Embryonic facial prominence (tissue), 1 donor: Measurements from ENCODE around the gene SDSL.

ENCODE experiments used
- DNase-seq: peaks from one replicate; pipeline ENCODE4 v3.0.0-alpha.2; 2016; ENCODE audit errors: extremely low spot score

Gene SDSL

DNA sequence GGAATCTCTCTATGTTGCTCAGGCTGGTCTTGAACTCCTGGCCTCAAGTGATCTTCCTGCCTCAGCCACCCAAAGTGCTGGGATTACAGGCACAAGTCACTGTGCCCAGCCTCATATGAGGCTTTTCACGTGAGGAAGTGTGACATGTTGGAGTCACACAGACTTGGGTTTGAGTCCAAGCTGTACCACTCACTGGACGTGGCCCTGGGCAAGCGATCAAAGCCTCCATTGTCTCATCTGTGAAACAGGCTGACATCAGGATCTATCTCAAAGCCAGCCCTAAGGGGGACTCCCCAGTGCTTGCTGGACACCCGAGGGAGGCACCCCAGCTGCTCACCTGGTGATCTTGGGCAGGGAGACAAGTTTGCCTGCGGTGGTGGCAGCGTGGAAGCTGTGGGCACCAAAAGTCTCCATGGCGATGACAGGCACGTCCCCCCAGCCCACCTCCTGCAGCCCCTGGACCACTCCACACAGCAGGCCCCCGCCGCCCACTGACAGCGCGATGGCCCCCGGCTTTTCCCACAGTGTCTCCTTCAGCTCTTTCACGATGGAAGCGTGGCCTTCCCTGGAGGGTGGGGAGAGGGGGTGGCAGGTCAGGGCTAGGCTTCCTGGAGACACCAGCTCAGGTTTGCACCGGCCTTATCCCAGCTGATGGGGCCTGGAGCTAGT is 25.2 kb upstream of the SDSL start:
- DNase-seq: no peak

DNA sequence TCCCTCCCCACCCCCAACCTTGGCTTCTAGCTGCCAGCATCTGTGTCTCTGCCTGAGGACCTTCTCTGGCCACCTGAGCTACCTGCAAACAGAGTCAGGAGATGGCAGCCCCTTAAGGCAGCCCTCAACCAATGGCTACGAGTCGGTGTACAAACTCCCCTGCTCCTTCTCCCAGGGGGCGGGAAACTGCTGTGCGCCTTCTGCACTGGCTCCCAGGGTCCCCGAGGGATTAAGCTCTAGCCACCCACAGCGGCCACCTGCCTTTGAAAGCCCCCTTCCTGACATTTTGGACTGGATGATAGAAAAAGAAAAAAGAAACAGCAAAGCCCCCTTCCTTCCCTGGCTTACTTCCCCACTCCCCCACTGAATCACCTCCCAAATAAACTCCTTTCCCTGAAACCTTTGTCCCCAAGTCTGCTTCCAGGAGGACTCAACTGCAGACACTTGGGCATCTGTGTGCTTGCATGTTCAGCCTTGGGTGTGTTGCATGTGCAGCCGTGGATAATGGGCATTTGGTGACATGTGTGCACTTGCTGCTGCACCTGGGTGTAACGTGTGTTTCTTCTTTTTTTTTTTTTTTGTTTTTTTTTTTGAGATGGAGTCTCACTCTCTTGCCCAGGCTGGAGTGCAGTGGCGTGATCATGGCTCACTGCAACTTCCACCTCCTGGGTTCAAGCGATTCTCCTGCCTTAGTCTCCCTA is 24.5 kb upstream of the SDSL start:
- DNase-seq: no peak

DNA sequence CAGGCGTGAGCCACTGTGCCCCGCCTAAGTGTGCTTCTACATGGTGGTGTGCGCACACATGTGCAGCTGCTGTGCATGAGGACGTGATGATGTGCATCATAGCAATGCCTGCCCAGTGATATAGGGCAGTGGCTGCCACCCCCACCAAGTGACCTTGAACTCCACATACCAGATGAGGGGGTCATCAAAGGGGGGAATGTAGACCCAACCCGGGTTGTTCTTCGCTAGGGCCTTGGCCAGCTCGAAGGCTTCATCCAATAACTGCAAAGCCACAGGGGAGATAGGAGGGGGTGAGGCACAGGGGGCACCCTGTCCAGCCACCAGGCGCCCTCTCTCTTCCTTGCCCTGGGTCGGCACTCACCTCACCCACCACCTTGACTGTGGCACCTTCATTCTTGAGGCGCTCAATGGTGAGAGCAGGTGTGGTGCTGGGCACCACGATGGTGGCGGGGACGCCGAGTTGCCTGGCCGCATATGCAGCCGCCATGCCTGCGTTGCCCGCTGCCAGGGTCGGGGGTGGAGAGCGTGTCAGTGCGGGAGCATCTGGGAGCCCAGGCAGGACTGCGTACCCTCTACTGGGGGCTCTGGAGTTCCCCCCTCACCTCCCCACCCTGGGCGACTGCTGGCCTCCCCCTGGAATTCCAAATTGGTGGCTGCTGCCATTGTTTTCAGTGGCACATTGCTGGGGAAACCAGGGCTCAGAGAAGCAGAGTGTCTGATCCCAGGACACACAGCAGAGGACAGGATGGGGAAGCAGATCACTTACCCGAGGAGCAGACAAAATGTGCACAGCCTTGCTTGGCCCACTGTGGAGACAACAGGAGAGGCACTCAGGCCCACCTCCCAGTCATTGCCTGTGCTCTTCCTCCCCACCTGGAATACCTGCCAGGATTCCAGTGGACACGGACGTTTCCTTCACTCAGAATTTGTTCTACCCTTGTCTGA is 23.6 kb upstream of the SDSL start:
- DNase-seq: no peak

DNA sequence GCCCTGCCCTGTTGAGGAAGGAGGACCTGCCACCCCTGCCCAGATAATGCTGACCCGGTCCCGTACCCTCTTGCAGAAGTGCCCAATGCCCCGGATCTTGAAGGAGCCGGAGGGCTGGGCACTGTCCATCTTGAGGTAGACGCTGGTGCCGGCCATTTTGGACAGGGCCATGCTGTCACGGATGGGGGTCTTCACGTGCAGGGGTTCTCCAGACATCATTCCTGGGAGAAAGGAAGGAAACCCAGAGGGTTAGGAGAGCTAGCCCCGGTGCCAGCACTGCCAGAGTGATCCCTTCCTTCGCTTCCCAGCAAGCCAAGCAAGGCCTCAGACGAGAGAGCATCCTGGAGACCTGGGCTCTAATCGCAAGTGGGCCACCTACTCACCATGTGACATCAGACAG is 22.7 kb upstream of the SDSL start:
- no peak for DNase-seq

DNA sequence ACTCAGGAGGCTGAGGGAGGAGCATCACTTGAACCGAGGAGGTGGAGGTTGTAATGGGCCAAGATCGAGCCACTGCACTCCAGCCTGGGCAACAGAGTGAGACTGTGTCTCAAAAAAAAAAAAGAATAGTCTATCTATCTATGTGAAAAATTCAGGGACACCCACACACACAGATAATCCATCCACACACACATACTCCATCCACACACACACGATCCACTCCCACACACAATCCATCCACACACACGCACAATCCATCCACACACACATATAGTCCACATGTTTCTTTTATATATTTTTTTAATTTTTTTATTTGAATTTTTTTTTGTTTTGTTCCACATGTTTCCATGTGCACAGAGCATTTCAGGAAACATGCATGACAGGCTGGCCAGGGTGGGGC is 21.8 kb upstream of the SDSL start:
- DNase-seq: no peak

DNA sequence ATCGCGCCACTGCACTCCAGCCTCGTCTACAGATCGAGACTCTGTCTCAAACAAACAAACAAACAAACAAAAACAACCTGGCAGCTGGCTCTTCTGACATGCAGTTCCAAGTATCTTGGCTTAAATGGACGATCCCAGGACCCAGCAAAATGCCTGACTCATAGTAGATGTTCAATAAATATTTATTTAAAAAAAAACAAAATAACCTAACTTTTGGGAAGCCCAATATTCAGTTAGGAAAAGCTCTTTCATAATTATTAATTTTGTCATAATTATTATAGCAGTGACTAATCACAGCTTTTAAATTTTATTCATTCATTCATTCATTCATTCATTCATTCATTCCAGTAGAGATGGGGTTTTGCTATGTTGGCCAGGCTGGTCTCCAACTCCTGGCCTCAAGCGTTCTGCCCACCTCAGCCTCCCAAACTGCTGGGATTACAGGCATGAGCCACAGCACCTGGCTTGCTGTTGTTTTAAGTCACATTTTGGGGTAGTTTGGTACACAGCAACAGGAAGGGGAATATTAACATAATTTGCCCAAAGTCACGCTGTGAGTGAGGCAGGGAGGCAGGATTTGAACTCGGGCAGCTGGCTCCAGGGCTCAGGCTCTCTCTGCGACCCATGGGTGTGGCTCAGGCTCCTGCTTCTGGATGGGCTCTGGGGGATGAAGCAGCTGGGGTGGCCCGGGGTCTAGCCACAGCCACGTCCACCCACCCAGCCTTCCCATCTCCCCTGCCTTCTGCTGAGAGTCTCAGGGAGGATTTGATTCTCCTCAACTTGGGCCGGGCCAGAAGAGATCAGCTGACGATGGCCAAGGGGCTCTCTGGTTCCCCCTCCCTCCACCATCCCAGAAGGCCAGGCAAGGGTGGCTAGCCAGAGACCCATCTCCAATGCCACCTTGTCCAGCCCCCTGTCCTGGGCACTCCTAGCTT is 20.8 kb upstream of the SDSL start:
- DNase-seq: no peak

DNA sequence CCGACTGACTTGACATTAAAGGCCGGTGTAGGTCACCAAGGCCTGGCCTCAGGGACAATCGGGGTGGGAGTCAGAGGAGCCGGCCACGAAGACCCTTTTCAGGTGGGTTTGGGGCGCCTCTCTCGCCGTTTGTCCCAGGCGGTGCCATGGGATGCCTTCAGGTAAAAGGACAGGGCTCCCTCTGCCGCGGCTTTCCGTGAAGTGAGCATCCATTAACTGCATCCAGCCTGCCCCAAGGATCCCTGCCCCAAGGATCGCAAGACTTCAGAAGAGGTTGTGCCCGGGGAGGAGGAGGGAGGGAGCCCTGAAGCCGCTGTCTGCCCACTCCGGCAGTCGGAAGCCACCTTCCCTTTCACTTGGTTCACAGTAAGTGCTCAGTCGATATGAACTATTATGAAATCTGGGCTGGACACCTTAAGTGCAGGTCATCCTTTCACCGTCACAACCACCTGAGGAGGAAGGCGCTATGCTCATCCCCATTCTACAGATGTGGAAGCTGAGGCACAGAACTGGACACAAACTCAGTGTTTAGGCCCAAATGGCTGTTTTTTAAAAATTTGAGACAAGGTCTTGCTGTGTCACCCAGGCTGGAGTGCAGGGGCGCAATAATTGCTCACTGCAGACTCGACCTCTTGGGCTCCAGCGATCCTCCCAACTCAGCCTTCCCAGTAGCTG is 19.5 kb upstream of the SDSL start:
- DNase-seq: no peak

DNA sequence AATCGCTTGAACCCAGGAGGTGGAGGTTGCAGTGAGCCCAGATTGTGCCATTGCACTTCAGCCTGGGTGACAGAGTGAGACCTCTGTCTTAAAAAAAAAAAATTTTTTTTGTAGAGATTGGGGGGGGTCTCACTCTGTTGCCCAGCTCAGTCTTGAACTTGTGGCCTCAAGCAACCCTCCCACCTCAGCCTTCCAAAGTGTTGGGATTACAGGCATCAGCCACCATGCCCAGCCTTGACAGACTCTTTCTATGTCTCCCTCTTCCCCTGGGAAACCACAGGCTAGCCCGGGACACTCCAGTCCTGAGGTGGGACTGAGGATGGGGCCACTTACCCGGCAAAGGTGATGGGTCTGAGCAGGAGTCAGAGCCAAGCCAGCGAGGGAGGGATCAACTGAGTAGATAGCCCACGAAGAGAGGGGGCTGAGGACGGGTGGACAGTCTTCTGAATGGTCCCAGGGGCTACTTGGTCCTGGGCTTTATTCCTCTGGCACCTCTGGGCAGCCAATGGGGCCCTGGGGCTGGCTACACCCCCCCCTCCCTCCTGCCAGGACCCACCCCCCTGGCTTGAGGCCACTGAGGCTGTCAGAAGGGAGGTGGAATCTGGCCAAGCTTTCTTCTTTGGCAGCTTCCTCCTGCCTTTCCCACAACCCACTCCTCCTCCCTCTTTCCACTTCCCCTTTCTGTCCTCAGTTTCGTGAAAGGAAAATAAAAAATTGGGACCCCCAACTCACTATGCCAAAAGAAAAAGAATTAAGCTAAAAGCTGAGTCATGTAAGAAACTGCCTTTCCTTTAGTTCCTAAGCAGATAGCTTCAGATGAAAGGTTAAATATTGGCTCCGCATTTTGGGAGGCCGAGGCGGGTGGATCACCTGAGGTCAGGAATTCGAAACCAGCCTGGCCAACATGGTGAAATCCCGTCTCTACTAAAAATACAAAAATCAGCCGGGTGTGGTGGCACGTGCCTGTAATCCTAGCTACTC is 18.5 kb upstream of the SDSL start, which contains the start of gene SDS:
Gene SDS (minus strand): TSS at position 453 of the 981 bp plus-strand sequence. CDS start 4,179 bp downstream, outside the sequence.
- DNase-seq: peak; percentile 43

DNA sequence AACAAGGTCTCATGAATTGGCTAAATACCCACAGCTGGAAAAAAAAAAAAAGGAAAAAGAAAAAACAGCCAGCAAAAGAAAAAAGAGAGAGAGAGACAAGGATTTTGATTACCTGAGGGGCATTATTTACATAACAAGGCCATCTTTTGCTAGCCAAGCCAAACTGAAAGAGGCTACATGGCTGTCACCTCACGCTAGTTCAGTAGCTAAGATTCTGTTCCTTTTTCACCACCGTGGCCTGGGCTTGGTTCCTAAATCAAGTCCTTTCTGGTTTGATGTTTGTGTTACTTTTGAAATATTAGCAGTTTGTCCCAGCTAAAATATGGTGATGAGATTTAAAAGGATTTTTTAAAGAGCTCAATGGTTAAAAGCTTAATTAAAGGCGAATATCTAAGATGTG is 16.5 kb upstream of the SDSL start:
- DNase-seq: no peak

DNA sequence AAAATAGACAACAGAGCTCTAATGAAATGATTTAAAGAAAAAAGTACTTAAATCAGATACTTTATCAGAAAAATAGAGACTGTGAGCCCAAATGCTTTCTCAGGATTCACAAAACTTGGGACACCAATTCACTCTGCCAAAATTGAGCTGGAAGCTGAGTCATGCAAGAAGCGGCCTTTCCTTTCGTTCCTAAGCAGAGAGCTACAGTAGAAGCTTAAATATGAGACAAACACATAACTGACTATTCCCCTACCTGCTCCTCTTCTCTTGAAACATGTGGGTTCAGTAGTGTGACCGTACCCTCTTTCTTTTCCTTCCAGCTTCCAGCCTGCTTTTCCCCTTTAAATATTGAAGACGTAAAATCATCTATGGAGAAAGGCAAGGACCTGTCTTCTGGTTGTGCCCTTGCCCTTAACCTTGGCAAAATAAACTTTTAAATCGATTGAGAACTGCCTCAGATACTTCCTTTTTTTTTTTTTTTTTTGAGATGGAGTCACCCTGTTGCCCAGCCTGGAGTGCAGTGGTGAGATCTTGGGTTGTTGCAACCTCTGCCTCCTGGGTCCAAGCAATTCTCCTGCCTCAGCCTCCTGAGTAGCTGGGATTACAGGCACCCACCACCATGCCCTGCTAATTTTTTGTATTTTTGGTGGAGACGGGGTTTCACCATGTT is 14.1 kb upstream of the SDSL start:
- no peak for DNase-seq

DNA sequence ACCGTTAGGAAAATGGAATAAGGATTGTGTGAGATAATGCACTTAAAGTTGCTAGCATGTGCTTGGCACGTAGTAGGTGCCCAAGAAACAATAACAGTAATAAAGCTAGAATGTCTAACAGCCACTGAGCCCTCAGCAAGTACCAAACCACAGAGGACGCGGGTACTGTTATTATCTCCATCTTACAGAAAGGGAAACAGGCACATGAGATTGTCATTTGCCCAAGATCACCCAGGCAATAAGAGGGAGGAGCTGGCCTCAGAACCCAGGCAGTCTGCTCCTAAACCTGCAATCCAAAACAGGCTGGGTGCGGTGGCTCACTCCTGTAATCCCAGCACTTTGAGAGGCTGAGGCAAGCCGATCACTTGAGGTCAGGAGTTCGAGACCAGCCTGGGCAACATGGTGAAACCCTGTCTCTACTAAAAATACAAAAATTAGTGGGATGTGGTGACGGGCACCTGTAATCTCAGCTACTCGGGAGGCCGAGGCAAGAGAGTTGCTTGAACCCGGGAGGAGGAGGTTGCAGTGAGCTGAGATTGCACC is 13.4 kb upstream of the SDSL start:
- DNase-seq: no peak

DNA sequence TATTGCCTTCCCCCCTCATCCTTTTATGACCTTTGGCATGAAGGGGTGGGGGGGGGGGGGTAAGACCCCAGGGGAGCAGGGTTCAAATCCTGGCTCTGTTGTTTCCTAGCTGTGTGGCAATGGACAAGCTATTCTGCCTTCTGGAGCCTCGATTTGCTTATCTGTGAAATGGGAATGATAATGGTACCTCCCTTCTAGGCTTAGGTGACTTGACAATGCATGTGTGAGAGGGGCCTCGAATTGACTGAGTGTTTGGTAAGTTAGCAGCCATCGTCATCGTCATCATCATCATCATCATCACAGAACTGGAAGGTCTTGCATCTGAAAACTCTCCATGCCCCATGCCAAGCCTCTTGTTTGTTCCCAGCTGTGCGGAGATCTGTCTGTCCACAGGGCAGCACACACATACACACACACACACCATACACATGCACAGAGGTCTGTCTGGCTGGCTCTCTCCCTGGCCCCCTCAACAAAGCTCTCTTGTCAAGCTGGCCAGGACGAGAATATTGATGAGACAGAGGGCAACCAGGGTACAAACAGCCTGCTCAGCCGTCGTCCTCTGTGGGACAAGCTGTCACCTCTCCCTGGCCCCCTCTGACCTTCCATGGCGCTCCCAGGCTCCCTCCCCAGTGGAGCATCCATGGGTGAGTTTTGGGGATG is 12.6 kb upstream of the SDSL start:
- no peak for DNase-seq

DNA sequence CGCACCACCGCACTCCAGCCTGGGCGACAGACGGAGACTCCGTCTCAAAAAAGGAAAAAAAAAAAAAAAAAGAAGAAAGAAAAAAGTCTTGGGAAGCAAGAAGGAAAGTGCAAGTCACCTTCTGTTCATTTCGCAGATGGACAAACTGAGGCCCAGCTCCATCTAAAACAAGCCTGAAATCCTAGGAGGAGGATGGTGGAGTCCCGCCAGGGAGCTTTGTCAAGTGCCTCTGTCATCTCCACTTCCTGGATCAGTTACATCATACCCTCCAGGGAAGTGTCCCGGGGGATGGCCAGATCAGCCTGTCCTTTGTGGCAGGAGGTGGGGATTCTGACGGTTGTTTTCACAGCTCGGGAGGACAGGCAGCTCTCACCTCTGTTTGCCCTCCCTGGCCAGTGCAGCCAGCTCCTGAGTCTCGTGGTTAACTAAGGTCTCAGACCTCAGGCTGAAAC is 8.7 kb upstream of the SDSL start:
- no peak for DNase-seq

DNA sequence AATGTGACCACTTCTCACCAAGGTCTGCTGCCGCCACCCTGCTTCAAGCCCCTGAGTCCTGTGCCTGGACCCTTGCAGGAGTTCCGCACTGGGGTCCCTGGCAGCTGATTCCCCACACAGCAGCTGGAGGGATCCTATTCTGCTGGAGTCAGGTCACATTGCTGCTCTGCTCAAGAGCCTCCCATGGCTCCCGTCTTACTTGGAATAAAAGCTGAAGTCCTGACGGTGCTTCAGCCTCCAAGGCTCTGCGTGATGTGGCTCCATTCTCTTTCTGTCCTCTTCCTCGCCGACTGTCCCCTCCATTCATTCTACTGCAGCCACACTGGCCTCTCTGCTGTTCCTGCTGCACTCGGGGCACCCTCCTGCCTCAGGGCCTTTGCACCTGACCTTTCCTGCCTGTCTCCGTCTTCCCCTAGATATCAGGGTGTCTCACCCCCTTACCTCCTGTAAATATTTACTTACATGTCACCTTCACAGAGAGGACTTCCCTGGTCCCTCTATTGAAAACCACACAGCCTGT is 7.6 kb upstream of the SDSL start:
- DNase-seq: no peak

DNA sequence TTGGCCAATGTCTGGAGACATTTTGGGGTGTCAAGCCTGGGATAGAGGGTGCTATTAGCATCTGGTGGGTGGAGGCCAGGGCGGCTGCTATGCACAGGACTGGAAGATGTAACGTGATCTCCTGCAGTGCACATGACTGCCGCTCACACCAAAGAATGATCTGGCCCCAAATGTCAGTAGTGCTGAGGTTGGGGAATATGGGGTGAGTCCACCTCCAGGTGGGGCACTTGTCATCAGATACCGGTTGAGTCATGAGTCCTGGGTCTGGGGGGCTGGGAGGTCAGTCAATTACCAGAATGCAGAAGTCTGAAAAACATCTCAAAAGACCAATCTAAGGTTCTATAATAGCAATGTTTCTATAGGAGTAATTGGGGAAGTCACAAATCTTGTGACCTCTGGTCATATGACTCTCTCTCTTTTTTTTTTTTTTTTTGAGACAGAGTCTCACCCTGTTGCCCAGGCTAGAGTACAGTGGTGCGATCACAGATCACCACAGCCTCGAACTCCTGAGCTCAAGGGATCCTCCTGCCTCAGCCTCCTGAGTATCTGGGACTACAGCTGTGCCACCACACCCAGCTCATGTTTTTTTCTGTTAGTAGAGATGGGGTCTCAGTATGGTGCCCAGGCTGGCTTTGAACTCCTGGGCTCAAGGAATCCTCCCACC is 6.0 kb upstream of the SDSL start:
- no peak for DNase-seq

DNA sequence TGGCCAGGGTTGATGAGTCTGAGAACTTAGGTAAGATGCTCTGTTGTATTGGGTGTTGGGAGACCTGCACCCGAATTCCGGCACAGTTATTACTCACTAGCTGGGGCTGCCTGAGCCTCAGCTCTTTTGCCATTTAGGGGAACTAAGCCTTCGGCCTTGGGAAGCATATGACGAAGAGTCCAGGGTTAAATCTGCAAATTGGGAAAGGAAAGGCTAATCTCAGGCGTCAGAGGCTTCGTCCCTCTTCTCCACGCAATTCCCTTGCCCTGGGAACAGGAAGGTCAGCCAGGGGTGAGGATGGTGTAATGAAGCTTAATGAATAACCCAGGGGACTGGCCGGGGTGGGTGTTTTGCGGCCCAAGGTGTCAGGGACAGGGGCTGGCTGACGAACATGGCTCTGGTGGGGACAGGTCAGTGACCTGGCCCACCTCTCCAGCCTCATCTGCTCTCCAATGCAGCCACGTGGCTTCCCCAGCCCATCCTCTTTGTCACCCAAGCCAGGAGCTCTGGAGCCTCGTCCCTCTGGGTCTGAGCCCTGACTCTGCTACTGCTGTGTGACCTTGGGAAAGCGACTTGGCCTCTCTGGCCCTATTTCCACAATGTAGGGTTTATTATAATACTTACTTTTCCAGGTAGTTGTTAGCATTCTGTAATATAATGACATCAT is 3.8 kb upstream of the SDSL start:
- DNase-seq: no peak
